HG02588 (cell line): Measurements from ENCODE around the gene NME7.
A peak's percentile ranks its signal among the peaks of the same experiment; 100 is the strongest.

Experiments used
- ATAC-seq: cut with Tn5 transposase; IDR thresholded peaks from one replicate; pipeline ENCODE4 v1.9.1; 2021; ENCODE audit warnings: mild to moderate bottlenecking, moderate library complexity; ENCODE audit not compliant: unreplicated experiment

The NME7 gene

GRCh38 chr1:169160845-169161495 is 206.6 kb downstream of the NME7 start:
- no peak for ATAC-seq

DNA sequence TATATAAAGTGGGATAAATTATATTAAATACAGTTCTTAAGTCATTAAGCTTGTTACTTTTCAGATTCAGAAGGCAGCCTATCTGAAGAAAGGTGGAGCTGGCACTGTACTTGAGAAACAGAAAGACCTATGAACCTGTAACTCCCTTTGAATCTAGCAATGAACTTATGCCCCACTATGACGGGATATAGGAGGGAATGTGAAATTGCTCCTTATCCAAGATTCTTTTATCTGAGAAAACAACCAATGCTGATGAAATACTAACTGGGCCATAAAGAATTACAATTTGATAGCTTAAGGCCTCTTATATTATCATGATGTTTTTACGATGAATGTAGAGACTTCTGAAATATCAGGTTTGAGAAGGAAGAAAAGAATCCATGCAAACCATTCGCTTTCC is 211.0 kb downstream of the NME7 start:
- ATAC-seq: no peak

DNA sequence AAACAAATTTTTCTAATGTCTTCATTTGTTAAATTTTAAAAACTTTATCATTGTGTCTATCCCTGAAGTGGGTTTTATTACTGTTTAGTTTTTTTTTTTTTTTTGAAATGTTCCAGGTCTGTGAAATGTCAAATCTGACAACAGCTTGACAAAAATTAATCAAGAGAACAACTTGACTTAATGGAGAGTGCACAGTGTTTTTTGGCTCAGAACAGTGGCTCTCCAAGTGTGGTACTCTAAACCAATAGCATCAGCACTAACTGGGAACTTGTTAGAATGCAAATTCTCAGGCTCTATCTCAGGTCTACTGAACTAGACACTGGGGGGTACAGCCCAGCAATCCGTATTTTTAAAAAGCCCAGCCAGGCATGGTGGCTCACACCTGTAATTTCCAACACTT is 211.9 kb downstream of the NME7 start:
- no peak for ATAC-seq

- ATAC-seq: no peak
These were observed 216.2 kb downstream of the NME7 start for GRCh38 chr1:169151338-169151837.

GRCh38 chr1:169150641-169151337 is 216.8 kb downstream of the NME7 start:
- ATAC-seq: no peak

DNA sequence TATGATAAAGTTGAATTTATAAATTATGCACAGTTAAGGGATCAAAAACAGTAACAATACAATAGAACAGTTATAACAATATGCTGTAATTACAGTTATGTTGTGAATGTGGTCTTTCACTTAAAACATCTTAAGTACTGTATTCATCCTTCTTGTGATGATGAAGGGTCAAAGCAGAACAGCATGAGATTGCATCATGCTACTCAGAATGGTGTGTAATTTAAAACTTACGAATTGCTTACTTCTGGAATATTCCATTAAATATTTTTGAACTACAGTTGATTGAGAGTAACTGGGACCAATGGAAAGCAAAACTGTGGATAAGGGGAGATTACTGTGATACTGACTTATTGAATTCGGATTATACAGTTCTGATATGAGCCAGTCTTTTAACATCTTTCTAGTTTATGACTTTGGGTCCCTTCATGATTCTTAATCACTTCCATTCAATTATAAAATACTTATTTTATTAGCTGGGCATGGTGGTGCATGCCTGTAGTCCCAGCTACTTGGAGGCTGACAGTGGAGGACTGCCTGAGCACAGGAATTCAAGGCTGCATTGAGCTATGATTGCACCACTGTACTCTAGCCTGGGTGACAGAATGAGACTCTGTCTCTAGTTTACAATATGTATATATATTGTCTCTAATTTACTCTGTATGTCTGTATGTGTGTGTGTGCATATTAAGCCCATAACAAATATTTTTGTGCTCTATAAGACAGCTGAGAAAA is 217.9 kb downstream of the NME7 start:
- no peak for ATAC-seq

GRCh38 chr1:169148472-169149252 is 218.9 kb downstream of the NME7 start:
- ATAC-seq: peak; percentile 61

DNA sequence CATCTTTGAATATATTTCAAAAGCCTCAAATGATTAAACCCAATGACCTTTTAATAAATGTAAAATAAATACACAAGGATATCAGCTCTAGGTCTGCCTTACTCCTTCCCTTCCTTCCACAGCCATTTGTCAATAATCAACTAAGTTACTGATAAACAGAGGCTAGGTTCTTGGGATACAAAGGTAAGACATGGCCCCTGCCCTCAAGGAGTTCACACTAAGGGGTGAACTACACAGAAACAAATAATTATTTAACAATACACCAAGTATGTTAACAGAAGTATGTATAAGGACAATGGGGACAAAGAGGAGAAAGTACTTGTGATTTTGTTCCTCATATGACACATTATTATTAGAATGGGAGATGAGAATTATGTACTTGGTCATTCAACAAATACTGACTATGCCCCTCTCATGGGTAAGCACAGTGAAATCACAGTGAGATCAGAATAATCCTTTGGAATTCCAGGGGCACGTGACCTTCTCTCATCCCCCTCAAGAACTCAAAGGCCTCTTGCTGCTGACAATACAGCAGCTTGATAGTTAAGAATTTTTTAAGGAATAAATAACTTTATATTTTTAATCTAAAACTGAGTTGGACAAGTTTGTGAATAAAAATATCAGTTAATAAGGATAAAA is 220.9 kb downstream of the NME7 start:
- no peak for ATAC-seq

DNA sequence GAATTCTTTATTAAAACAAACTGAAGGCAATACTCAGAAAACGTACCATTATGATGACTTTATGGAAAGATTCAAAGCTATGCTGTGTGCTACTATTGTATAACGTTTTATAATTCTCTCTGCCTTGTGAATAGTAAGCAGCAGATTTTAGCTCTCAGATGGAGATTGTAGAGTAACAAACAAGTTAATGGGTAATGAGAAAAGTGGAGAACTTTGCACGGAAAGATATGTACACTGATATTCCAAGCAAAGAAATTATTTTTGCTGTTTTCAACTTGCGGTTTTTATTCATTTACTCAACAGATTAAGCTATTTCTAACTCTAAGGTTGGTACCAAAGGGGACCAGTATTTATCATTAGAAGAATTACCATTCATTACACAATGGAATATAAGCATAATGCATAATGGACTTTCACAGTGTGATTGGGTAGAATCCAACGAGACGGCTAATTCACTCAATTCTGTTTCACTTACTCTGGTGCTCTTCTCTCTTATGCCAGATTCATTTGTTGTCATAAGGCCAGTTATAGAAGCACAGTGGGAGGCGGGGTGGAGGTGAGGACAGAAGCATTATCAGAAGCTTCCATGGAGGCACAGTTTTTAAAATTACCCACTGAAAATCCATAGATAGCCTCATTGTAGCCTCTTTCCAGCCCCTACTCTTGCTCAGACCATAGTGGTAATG is 222.5 kb downstream of the NME7 start:
- ATAC-seq: no peak

DNA sequence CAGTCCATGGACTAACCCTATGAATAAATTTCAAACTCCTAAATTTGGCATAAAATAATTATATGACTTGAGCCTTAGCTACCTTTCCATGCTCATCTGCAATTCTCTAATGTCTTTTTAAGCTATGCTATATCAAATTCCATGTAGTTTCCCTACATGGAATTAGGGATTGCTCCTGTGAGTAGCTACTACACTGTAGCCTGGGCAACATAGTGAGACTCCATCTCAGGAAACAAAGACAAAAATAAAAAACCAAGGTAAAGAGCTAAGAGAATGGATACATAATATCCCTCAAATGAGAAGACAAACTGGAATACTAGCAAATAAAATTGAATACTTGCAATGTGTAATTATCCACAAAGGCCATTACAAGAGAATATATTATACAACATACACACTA is 223.6 kb downstream of the NME7 start:
- ATAC-seq: no peak

GRCh38 chr1:169143346-169143745 is 224.3 kb downstream of the NME7 start:
- ATAC-seq: no peak

- no peak for ATAC-seq
These were observed 225.5 kb downstream of the NME7 start for GRCh38 chr1:169142129-169142528.

DNA sequence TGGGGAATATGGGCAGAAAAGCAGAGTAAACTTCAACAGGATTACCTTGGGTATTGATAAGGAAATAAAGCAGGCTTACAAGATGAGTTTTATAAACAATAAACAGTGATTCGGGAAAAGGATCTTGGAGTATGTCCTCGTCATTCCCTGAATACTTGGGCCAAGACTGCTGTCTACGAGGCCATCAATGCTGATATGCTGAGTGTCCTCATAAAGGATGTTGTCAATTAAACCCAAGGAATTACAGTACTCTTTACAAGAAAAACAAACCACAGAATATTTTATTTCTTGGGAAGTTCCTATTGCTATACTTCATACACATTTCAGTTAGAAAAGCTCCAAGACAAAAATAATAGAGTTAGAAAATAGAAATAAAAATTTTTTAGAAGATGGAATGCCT is 226.2 kb downstream of the NME7 start:
- ATAC-seq: no peak

GRCh38 chr1:169138866-169139670 is 228.5 kb downstream of the NME7 start:
- peak; percentile 92 for ATAC-seq

DNA sequence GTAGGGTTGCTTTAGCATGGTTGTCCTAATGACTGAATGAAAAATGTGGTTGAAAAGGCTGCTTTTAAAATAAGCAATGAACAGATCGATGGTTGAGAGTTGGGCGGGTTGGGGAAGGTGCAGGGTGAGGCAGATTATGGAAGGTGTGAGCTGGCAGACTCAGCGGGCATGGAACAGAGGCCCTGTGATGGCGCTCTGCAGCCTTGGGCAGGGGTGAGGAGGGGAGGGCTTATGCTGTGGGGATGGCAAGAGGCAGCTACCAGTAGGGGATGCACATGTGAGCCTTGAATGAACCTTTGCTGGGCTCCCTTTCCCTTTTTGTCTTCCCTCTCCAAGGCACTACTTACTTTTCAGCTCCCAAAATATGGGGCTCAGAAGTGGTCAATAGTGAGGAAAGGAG is 230.2 kb downstream of the NME7 start:
- ATAC-seq: no peak

DNA sequence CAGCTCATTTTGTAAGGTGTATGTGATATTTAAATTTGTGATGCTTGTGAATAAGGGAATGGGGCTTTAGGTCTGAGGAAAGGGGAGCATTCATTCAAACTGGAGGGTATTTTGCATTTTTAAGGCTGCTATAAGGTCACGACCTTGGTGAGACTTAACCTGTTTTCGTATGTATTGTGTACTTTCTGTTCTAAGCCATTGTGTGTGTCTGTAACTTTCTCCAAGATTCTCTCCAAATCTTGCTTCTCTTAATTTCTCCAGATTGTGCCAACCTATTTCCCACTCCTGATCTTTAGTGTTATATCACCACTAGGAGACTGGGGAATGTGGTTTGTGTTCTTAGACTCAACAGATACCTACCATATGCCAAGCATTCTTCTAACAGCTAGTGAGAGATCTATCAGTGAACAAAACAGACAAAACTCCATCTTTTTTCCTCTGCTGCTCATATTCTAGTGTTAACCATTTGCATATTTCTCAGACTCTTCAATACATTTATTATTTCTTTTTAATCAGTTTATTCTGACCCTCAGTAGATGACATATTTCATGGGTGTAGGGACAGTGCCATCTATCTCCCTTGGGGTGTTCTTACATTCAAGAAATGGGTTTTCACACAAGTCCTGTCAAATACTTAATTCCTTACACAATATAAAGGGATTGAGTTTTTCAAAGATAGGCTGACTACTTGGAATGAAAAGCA is 233.6 kb downstream of the NME7 start:
- ATAC-seq: no peak

- ATAC-seq: no peak
These were observed 234.4 kb downstream of the NME7 start for GRCh38 chr1:169133228-169133576.

- ATAC-seq: no peak
These were observed 234.9 kb downstream of the NME7 start for GRCh38 chr1:169132512-169133227.
